SJSA1 (cell line): ENCODE measurements around the gene FGF14. TPM values are rescaled to one million over a fixed set of nuclear protein-coding genes. Genes with fewer than 3 reads are reported as not detected.

Experiments
- DNase-seq, 2 experiments: peaks; one replicate each; pipeline ENCODE4 v3.0.0-alpha.2; 2015 to 2020; ENCODE audit warnings: low spot score in 2 of 2, low read depth in 1 of 2
- H3K27ac ChIP-seq: fragments of 250-450 bp; sonication (Bioruptor Pico); 2 replicates; pipeline ENCODE4 v1.5.1; 2020; ENCODE audit warnings: mild to moderate bottlenecking, moderate library complexity
- H3K27me3 ChIP-seq: fragments of 250-450 bp; sonication (Bioruptor Pico); replicated peaks from 2 replicates; pipeline ENCODE4 v1.5.1; 2020; ENCODE audit warnings: mild to moderate bottlenecking, moderate library complexity
- H3K36me3 ChIP-seq: fragments of 250-450 bp; sonication (Bioruptor Pico); 2 replicates; pipeline ENCODE4 v1.5.1; 2020; ENCODE audit warnings: mild to moderate bottlenecking
- H3K4me1 ChIP-seq: fragments of 250-450 bp; sonication (Bioruptor Pico); replicated peaks from 2 replicates; pipeline ENCODE4 v1.6.1; 2021; ENCODE audit warnings: mild to moderate bottlenecking
- H3K4me3 ChIP-seq: fragments of 250-450 bp; sonication (Bioruptor Pico); 2 replicates; pipeline ENCODE4 v1.5.1; 2020; ENCODE audit warnings: mild to moderate bottlenecking
- H3K9me3 ChIP-seq: fragments of 250-450 bp; sonication (Bioruptor Pico); replicated peaks from 2 replicates; pipeline ENCODE4 v1.5.1; 2020; ENCODE audit warnings: mild to moderate bottlenecking
- total RNA-seq: library from RNA; depleted of rRNA; stranded (reverse); fragments of >200 nt; shearing (Covaris generic); gene quantifications from 2 replicates; pipeline ENCODE4 v1.2.3, GENCODE V29; 2014

FGF14 gene
- total RNA-seq, 1 experiment from 2014 or later = not detected

DNA sequence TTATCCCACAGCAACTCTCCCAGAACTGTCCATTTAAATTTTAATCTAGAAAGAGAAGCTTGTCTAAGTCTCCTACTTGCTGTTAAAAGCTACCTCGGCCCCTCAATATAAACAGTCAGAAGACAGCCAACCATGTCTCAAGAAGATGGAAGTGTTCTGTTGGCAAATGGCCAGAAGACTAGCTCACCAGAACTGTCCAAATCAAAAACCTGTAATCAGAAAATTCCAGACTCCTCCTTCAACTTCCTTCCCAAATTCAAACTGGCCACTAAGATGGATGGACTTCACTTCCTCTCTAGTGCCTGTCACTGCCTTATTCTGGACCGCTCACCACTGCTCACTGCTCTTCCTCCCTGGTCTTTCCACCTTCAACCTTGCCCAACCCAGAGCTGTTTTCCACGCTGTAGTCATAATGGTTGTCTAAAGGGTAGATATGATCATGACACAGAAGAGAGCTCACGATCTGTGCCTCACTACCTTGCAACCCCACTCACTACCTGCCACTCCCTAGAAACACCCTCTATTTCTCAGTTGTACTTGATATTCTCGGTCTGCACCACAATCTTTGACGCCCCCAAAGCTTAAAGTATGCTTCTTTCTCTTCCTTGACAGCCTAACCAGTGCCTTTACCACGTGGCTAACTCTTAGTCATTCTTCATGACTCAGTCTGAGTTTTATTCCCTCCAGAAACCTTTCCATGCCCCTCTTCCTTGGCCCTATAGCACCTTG, 9.2 kb downstream of the FGF14 start:
- Histone ChIP-seq H3K36me3 (no peaks in the 10 kb centered on the region), H3K27me3 (peaks cover 36% of the 10 kb centered on the region), H3K9me3 (0 out of 2 replicates have a peak, but pooled peaks cover 3% of the 10 kb centered on the region), H3K4me3 (no peak overlapping the region), H3K27ac (no peak overlapping the region), H3K4me1 (peaks cover 3% of the 10 kb centered on the region; the same call in 1 of the 2 replicates)
- no peak for DNase-seq

DNA sequence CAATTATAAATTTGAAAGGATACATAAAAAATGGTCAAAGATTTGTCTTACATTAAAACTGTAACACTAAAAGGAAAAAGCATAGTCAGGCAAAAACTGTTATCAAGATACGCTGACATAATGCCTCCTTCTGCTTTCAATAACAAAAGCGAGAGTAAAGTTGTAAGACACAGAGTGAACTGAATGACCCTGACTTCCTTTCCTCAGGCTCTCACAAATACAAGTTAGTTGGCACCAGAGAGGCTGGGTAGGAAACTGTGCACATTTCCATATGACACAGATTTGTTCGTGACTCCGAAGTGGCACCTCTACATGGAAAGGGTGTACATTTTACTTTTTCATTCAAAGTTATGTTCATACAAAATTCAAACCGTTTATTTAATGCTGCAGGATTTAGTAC, 15.4 kb downstream of the FGF14 start:
- no peak overlapping the region for H3K27ac ChIP-seq
- no peaks in the 10 kb centered on the region for H3K9me3 ChIP-seq
- H3K36me3 ChIP-seq = no peaks in the 10 kb centered on the region
- no peak overlapping the region for H3K4me3 ChIP-seq
- H3K4me1 ChIP-seq = no peaks in the 10 kb centered on the region
- DNase-seq = no peak
- H3K27me3 ChIP-seq = peaks cover 6% of the 10 kb centered on the region; the same call in 1 of the 2 replicates

DNA sequence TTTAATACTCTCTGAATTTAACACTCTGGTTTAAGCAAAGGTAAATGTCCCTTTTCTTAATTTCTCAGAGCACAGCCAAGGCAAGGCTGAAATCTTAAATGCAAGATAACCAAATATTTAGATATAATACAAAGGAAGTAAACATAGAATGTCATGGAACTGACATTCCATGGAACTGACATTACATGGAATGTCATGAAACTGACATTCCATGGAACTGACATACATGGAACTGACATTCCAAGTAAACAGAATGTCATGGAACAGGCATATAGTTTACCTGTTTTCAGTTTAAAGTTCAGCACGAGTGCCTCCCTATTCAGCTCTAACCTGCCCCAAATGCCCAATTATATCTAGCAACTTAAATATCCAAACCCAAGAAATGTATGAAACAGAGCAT, 21.8 kb downstream of the FGF14 start:
- Histone ChIP-seq H3K4me3 (no peak overlapping the region), H3K4me1 (no peaks in the 10 kb centered on the region), H3K36me3 (no peaks in the 10 kb centered on the region), H3K27me3 (peaks cover under 1% of the 10 kb centered on the region; the same call in 1 of the 2 replicates), H3K9me3 (no peaks in the 10 kb centered on the region), H3K27ac (no peak overlapping the region)
- DNase-seq = no peak

DNA sequence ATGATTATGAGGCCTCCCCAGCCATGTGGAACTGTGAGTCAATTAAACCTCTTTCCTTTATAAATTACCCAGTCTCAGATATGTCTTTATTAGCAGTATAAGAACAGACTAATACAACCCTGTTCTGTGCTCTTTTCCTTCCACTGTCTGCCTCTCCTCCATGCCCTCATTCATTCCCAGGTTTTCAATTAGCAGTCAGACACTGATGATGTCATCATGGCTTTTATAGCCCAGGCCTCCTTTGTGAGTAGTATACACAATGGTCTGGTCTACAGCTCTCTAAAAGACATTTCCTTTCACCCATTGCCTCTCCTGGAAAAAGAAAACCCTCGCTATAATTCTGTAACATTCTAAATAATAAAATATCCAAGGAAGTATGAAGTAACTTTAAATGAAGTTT, 25.5 kb downstream of the FGF14 start:
- Histone ChIP-seq H3K27ac (no peak overlapping the region), H3K4me3 (no peak overlapping the region), H3K9me3 (no peaks in the 10 kb centered on the region), H3K4me1 (no peaks in the 10 kb centered on the region), H3K36me3 (no peaks in the 10 kb centered on the region), H3K27me3 (no peaks in the 10 kb centered on the region; the same call in 1 of the 2 replicates)
- no peak for DNase-seq

DNA sequence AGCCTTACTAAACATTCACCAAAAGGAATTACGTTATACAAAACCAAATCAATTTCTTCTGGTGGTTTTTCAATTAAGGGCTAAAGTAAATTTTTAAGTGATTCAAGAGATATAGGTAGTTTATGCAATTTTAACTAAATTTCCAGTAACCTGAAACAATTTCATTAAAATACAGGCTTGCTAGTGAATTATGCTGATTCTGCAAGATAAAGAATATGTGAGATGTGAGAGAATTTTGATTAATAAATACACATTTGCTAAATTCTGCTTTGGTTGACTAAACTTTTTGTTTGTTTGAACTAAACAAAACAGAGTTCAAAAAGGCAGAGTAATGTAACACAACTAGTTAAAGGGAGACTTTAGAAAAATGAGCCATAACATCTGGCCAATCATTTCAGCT, 27.1 kb downstream of the FGF14 start:
- Histone ChIP-seq H3K36me3 (no peaks in the 10 kb centered on the region), H3K4me1 (no peaks in the 10 kb centered on the region), H3K4me3 (no peak overlapping the region), H3K27ac (no peak overlapping the region), H3K27me3 (no peaks in the 10 kb centered on the region), H3K9me3 (no peaks in the 10 kb centered on the region)
- no peak for DNase-seq

DNA sequence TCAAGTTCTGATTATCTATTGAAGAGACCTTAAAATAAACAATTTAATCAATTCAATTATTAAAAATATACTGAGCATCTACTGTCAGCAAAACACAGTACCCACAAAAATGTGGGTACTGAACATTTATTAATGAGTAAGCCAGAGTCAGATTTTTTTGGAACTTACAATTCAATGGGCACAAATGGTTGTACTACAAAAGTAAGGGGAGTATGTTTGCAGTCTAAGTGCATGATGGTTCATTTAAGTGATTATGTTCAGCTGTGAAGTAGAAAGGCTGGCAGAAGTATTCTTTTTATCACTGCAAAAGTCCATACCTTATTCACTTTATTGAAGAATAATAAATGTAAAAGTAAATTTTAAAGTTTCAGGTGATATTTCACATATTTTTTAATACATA, 27.6 kb downstream of the FGF14 start:
- DNase-seq = no peak
- Histone ChIP-seq H3K4me1 (no peaks in the 10 kb centered on the region), H3K27me3 (no peaks in the 10 kb centered on the region), H3K27ac (no peak overlapping the region), H3K4me3 (no peak overlapping the region), H3K9me3 (no peaks in the 10 kb centered on the region), H3K36me3 (no peaks in the 10 kb centered on the region)

DNA sequence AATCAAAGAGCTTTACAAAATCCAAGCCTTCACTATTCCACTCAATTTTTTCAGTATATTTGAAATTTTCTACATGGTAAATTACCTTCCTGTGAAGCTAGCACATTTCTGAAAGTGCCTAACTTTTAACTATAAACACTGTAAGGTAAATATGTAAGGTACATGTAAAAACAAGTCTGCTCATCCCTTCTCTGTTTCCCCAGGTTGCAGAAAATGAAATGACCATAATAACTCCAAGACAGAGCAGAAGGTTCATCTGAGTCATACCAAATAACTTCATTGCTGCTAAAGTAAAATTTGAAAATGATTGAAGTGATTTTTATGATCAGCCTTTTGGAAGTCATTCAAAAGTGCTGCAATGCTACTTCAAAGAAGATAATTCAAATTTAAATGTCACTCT, 28.6 kb downstream of the FGF14 start:
- no peaks in the 10 kb centered on the region for H3K36me3 ChIP-seq
- H3K4me1 ChIP-seq = no peaks in the 10 kb centered on the region
- no peak for DNase-seq
- no peaks in the 10 kb centered on the region for H3K9me3 ChIP-seq
- H3K4me3 ChIP-seq = no peak overlapping the region
- no peak overlapping the region for H3K27ac ChIP-seq
- no peaks in the 10 kb centered on the region for H3K27me3 ChIP-seq

DNA sequence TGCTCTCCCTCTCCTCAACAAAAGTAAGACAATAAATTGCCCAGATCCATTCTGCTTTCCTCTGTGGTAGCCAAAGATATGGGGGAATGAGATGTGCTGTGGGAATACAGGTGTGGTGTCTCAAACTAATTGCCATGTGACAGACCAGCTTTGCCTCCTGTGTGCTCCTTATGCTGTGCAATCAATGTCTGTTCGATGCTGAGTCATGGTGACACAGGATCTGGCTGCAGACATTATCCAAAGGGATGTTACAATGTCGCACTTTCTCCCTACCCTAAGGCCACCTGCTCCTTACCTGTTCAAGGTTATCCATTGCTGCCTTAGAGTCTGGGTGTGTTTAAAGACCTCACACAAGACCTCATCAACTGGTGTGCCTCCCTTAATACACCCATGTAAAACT, 32.5 kb downstream of the FGF14 start:
- H3K4me1 ChIP-seq = no peaks in the 10 kb centered on the region
- DNase-seq = no peak
- no peaks in the 10 kb centered on the region for H3K9me3 ChIP-seq
- H3K4me3 ChIP-seq = no peak overlapping the region
- no peak overlapping the region for H3K27ac ChIP-seq
- no peaks in the 10 kb centered on the region for H3K27me3 ChIP-seq
- H3K36me3 ChIP-seq = no peaks in the 10 kb centered on the region

DNA sequence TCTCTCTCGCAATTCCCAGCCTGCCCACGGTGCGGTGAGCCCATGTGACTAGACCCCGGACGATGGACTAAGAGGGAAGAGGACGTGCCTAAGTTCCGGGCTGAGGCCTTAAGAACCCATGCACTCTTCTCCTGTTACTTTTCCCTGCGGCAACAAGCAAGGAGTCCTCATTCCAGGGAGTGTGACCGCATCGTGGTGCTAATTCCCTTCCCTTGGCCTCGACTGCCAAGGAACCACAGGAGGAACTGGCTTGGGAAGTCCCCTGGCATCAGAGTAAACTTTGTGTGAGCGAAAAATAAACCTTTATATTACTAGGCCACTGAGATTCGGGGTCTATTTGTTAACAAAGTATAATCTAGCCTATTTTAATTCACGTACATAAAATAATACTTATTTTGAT, 34.0 kb downstream of the FGF14 start:
- Histone ChIP-seq H3K27me3 (no peaks in the 10 kb centered on the region), H3K9me3 (no peaks in the 10 kb centered on the region), H3K36me3 (no peaks in the 10 kb centered on the region), H3K4me1 (no peaks in the 10 kb centered on the region), H3K27ac (no peak overlapping the region), H3K4me3 (no peak overlapping the region)
- no peak for DNase-seq

DNA sequence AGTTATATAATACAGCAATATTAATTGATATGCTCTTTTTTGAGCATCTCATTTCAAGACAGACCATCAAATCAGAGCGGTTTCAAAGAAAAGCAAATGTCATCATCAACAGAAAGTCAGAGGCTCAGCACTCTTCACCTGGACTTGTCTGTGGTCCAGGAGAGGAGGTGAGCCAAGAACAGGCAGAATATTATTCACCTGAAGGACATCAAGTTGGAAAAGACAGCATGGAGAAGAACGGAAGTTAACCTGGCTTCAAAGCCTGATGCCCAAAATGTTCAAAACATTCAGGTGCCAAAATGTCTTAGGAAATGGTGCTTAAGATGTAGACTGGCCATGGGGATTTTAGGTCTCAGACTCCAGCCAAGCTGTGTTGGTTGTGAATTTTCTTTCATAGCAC, 40.7 kb downstream of the FGF14 start:
- Histone ChIP-seq H3K4me1 (no peaks in the 10 kb centered on the region), H3K27ac (no peak overlapping the region), H3K4me3 (no peak overlapping the region)

DNA sequence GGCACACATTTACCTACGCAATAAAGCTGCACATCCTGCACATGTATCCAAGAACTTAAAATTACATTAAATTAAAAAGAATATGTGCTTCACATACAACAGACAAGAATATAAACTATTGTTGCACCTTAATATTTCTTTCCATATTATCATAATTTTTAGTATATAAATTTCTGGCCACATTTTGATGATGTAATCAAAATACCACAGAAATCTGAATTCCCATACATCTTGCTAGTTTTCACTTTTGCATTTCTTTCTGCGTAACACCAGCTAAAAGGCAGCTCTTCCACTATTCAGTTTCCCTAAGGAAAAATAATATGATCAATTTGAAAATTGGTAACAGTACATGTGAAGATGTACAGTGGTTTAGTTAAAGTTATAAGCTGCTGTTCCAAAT, 42.6 kb downstream of the FGF14 start:
- H3K4me1 ChIP-seq = no peaks in the 10 kb centered on the region
- no peaks in the 10 kb centered on the region for H3K36me3 ChIP-seq
- DNase-seq = no peak
- H3K4me3 ChIP-seq = no peak overlapping the region
- no peak overlapping the region for H3K27ac ChIP-seq
- H3K9me3 ChIP-seq = no peaks in the 10 kb centered on the region
- H3K27me3 ChIP-seq = no peaks in the 10 kb centered on the region

More for the DNA sequence above, 40.7 kb downstream of the FGF14 start:
- DNase-seq = no peak
- no peaks in the 10 kb centered on the region for H3K36me3 ChIP-seq
- H3K9me3 ChIP-seq = no peaks in the 10 kb centered on the region
- H3K27me3 ChIP-seq = no peaks in the 10 kb centered on the region

DNA sequence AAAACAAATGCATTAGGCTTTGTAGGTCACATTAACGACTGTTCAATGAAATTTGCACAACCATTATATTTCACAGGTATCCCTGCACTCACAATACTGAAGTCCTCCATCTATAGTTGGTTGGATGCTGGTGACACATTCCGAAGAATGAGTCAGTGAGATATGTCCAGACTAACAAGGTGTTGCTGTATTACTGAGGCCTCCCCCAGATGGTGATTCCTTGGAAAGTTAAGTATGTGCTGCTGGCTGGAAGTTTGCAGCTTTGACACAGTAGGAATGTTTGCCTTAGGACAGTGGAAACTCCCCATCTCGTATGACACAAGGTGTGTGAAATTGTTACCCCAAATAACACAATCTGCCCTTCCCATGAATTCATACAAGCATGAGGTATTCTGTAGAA, 46.6 kb downstream of the FGF14 start:
- no peaks in the 10 kb centered on the region for H3K36me3 ChIP-seq
- H3K4me1 ChIP-seq = no peaks in the 10 kb centered on the region
- H3K4me3 ChIP-seq = no peak overlapping the region
- no peak overlapping the region for H3K27ac ChIP-seq
- no peak for DNase-seq
- H3K27me3 ChIP-seq = no peaks in the 10 kb centered on the region
- H3K9me3 ChIP-seq = no peaks in the 10 kb centered on the region

DNA sequence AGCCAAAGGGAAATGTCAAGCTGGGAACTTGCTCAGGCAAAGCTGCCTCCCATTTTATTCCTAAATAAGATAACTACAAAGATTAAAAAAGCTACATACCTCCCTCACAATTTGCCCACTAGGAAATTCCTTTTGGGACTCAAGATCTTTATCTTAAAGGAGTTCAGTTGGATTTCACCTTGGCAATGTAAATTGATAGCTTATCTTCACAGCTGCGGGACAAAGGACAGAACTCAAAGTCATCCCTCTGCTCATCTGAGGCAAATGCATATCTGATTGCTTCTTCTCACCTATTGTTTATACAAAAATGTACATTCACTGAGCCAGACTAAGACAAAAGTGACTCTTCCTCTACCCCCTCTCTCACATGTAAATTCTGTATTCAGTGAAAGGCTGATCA, 47.8 kb downstream of the FGF14 start:
- no peaks in the 10 kb centered on the region for H3K9me3 ChIP-seq
- no peaks in the 10 kb centered on the region for H3K36me3 ChIP-seq
- no peak for DNase-seq
- no peak overlapping the region for H3K4me3 ChIP-seq
- no peak overlapping the region for H3K27ac ChIP-seq
- no peaks in the 10 kb centered on the region for H3K4me1 ChIP-seq
- no peaks in the 10 kb centered on the region for H3K27me3 ChIP-seq

DNA sequence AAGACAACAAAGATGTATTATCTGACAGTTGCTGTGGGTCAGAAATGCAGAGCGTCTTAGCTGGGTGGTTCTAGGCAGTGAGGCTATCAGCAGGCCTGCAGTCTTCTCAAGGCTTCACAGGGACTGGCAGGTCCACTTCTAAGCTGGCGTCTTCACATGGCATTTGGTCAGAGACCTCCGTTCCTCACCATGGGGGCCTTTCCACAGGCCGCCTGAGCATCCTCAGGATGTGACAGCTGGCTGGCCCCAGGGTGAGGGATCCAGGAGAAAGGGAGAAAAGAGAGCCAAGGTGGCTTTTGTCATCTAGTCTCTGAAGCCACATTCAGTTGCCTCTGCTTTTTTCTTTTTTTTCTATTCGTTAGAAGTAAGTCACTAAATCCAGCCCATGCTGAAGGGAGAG, 50.3 kb downstream of the FGF14 start:
- no peak overlapping the region for H3K4me3 ChIP-seq
- DNase-seq = no peak
- H3K9me3 ChIP-seq = no peaks in the 10 kb centered on the region
- H3K27me3 ChIP-seq = no peaks in the 10 kb centered on the region
- H3K36me3 ChIP-seq = no peaks in the 10 kb centered on the region
- H3K27ac ChIP-seq = no peak overlapping the region
- no peaks in the 10 kb centered on the region for H3K4me1 ChIP-seq

DNA sequence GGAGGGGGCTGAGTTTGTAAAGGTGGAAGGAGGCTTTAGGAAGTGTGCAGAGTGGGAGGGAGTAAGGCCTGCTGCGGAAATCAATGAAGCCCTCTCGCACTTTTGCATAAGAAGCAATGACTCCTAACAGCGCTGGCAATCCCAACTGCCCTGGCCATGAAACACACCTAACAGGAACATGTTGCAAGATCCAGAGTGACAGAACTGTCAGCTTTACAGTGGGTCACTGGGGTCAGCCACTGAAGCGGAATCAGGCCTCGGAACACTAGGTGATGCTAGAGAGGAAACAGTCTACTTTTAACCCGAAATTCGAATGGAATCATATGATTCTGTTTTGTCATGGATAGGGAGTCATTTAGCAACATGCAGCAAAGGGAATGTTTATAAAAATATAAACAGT, 54.4 kb downstream of the FGF14 start:
- Histone ChIP-seq H3K9me3 (no peaks in the 10 kb centered on the region), H3K27me3 (no peaks in the 10 kb centered on the region), H3K4me1 (no peaks in the 10 kb centered on the region), H3K4me3 (no peak overlapping the region), H3K36me3 (no peaks in the 10 kb centered on the region), H3K27ac (no peak overlapping the region)
- no peak for DNase-seq
